SHP77 treated with DMSO at 0.1 percent for 48 hours (cell line): ENCODE data around the gene TACR2.

ENCODE experiments used
- DNase-seq: peaks from one replicate; lab custom pipeline; 2025; lab: John Stamatoyannopoulos, UW

The TACR2 gene

GRCh38 chr10:69416695-69417094, at the start of gene TACR2:
Gene TACR2, minus strand, starts transcription at chr10:69416918. Its CDS starts 595 bp downstream, at chr10:69416323.
- DNase-seq: no peak

- DNase-seq: no peak
Measured at GRCh38 chr10:69466158-69466490, 49.4 kb upstream of the TACR2 start.

- no peak for DNase-seq
Measured at GRCh38 chr10:69465457-69466157, 48.9 kb upstream of the TACR2 start.

GRCh38 chr10:69464801-69465401, 48.2 kb upstream of the TACR2 start:
- no peak for DNase-seq

- no peak for DNase-seq
Measured at GRCh38 chr10:69464401-69464800, 47.7 kb upstream of the TACR2 start.

- no peak for DNase-seq
Measured at GRCh38 chr10:69463886-69464285, 47.2 kb upstream of the TACR2 start.

GRCh38 chr10:69461243-69462025, 44.7 kb upstream of the TACR2 start:
- DNase-seq: no peak

- DNase-seq: no peak
Measured at GRCh38 chr10:69460576-69461242, 44.0 kb upstream of the TACR2 start.

GRCh38 chr10:69459893-69460575, 43.3 kb upstream of the TACR2 start:
- no peak for DNase-seq

- DNase-seq: no peak
Measured at GRCh38 chr10:69459101-69459790, 42.5 kb upstream of the TACR2 start.

GRCh38 chr10:69458430-69459100, 41.8 kb upstream of the TACR2 start:
- no peak for DNase-seq

- DNase-seq: no peak
Measured at GRCh38 chr10:69457771-69458237, 41.1 kb upstream of the TACR2 start.

GRCh38 chr10:69456880-69457693, 40.4 kb upstream of the TACR2 start:
- no peak for DNase-seq

GRCh38 chr10:69455006-69455763, 38.5 kb upstream of the TACR2 start:
- DNase-seq: no peak

- no peak for DNase-seq
Measured at GRCh38 chr10:69453795-69454194, 37.1 kb upstream of the TACR2 start.

- no peak for DNase-seq
Measured at GRCh38 chr10:69452676-69453415, 36.1 kb upstream of the TACR2 start.

- no peak for DNase-seq
Measured at GRCh38 chr10:69451784-69452251, 35.1 kb upstream of the TACR2 start.

GRCh38 chr10:69451209-69451783, 34.6 kb upstream of the TACR2 start, which contains the start of gene TSPAN15:
Gene TSPAN15, plus strand, starts transcription at chr10:69451465. Its CDS starts 130 bp downstream, at chr10:69451595.
- DNase-seq: peak; percentile 13
